Mesenchymal stem cell (in vitro differentiated cells and primary cell): ENCODE data around the gene FAHD2B.
"Not testable (repeated sequence)": the region's sequence is repeated elsewhere in the genome, so short reads cannot be mapped to it uniquely, and the experiment has no call there.

Source experiments
- DNase-seq: peaks from one replicate; pipeline ENCODE4 v3.0.0-alpha.2; 2013
- H2AFZ ChIP-seq: one replicate; pipeline ENCODE4 v1.6.1; 2013; ENCODE audit warnings: low read depth, mild to moderate bottlenecking, control low read depth, inconsistent platforms, low read length, moderate library complexity
- H2AK5ac ChIP-seq: 2 replicates; pipeline ENCODE4 v1.6.1; 2013; ENCODE audit warnings: low read length, moderate library complexity, mild to moderate bottlenecking, inconsistent platforms; ENCODE audit not compliant: severe bottlenecking
- H2BK120ac ChIP-seq: one replicate; pipeline ENCODE4 v1.6.1; 2013; ENCODE audit warnings: low read depth, mild to moderate bottlenecking, inconsistent platforms, low read length, moderate library complexity
- H2BK12ac ChIP-seq, 2 experiments: one replicate each; pipeline ENCODE4 v1.6.1; 2013; ENCODE audit warnings: inconsistent platforms in 2 of 2, low read length in 2 of 2, mild to moderate bottlenecking in 2 of 2, moderate library complexity in 2 of 2, control low read depth in 1 of 2
- H2BK15ac ChIP-seq: one replicate; pipeline ENCODE4 v1.6.1; 2013; ENCODE audit warnings: mild to moderate bottlenecking, low read depth, inconsistent platforms; ENCODE audit not compliant: poor library complexity, severe bottlenecking
- H2BK5ac ChIP-seq: 2 replicates; pipeline ENCODE4 v1.6.1; 2013; ENCODE audit warnings: low read depth, mild to moderate bottlenecking, low read length, control low read depth, inconsistent platforms; ENCODE audit not compliant: poor library complexity, severe bottlenecking
- H3K14ac ChIP-seq, 2 experiments: one replicate each; pipeline ENCODE4 v1.6.1; 2013; ENCODE audit warnings: inconsistent platforms in 2 of 2, low read length in 2 of 2, control low read depth in 1 of 2, mild to moderate bottlenecking in 1 of 2, moderate library complexity in 1 of 2
- H3K18ac ChIP-seq, 2 experiments: one replicate each; pipeline ENCODE4 v1.6.1; 2013; ENCODE audit warnings: inconsistent platforms in 2 of 2, low read length in 2 of 2, control low read depth in 1 of 2, low read depth in 1 of 2, mild to moderate bottlenecking in 1 of 2
- H3K23ac ChIP-seq, 2 experiments: one replicate each; pipeline ENCODE4 v1.6.1; 2013; ENCODE audit warnings: inconsistent platforms in 2 of 2, low read length in 2 of 2, mild to moderate bottlenecking in 2 of 2, moderate library complexity in 2 of 2, control low read depth in 1 of 2
- H3K27ac ChIP-seq: 2 replicates; pipeline ENCODE4 v1.5.1; 2013; ENCODE audit warnings: mild to moderate bottlenecking, moderate library complexity, low read length, control low read depth, inconsistent platforms; ENCODE audit not compliant: poor library complexity, severe bottlenecking
- H3K27me3 ChIP-seq, 2 experiments: 2 replicates each; pipeline versions ENCODE4 v1.6.1 to v1.7.0; 2013; ENCODE audit warnings: low read length in 2 of 2, mild to moderate bottlenecking in 2 of 2, moderate library complexity in 2 of 2, control low read depth in 1 of 2, inconsistent platforms in 1 of 2; ENCODE audit not compliant: control insufficient read depth in 1 of 2, insufficient read depth in 1 of 2
- H3K36me3 ChIP-seq, 2 experiments: 2 replicates each; pipeline versions ENCODE4 v1.6.1 to v1.7.0; 2013; ENCODE audit warnings: low read length in 2 of 2, control low read depth in 1 of 2, inconsistent platforms in 1 of 2, low read depth in 1 of 2, mild to moderate bottlenecking in 1 of 2; ENCODE audit not compliant: insufficient read depth in 2 of 2, control insufficient read depth in 1 of 2
- H3K4ac ChIP-seq, 2 experiments: one replicate each; pipeline ENCODE4 v1.6.1; 2013; ENCODE audit warnings: inconsistent platforms in 2 of 2, low read length in 2 of 2, mild to moderate bottlenecking in 2 of 2, moderate library complexity in 2 of 2, control low read depth in 1 of 2, low read depth in 1 of 2
- H3K4me1 ChIP-seq: 2 replicates; pipeline ENCODE4 v1.6.1; 2013; ENCODE audit warnings: low read depth, low read length, control low read depth; ENCODE audit not compliant: control insufficient read depth, insufficient read depth
- H3K4me2 ChIP-seq: 2 replicates; pipeline ENCODE4 v1.6.1; 2013; ENCODE audit warnings: low read length, mild to moderate bottlenecking, inconsistent platforms; ENCODE audit not compliant: poor library complexity, severe bottlenecking
- H3K4me3 ChIP-seq, 2 experiments: 2 replicates each; pipeline versions ENCODE4 v1.5.1 to v1.7.0; 2013; ENCODE audit warnings: low read length in 2 of 2, mild to moderate bottlenecking in 2 of 2, control low read depth in 1 of 2, low read depth in 1 of 2; ENCODE audit not compliant: insufficient read depth in 1 of 2
- H3K79me1 ChIP-seq: replicated peaks from 2 replicates; pipeline ENCODE4 v1.6.1; 2013; ENCODE audit warnings: mild to moderate bottlenecking, control low read depth, low read length, inconsistent platforms; ENCODE audit not compliant: poor library complexity, severe bottlenecking
- H3K9ac ChIP-seq: 2 replicates; pipeline ENCODE4 v1.7.0; 2013; ENCODE audit warnings: mild to moderate bottlenecking, low read length, moderate library complexity
- H3K9me3 ChIP-seq: 2 replicates; pipeline ENCODE4 v1.7.0; 2013; ENCODE audit warnings: mild to moderate bottlenecking, low read length; ENCODE audit not compliant: control insufficient read depth
- H4K8ac ChIP-seq: one replicate; pipeline ENCODE4 v1.6.1; 2013; ENCODE audit warnings: inconsistent platforms, mild to moderate bottlenecking, low read length, moderate library complexity
- H4K91ac ChIP-seq: one replicate; pipeline ENCODE4 v1.6.1; 2013; ENCODE audit warnings: mild to moderate bottlenecking, low read length, inconsistent platforms
- WGBS: methylation state at CpG from one replicate; pipeline ENCODE4 v1.1.7; 2013; ENCODE audit warnings: mixed read lengths; 5-methylcytosine and 5-hydroxymethylcytosine counted together

Gene FAHD2B

GRCh38 chr2:97080855-97081254, 13.8 kb downstream of the FAHD2B start:
- not testable (repeated sequence) for H3K14ac ChIP-seq, H3K18ac ChIP-seq, H4K8ac ChIP-seq, H3K27ac ChIP-seq, H2BK5ac ChIP-seq, H2BK15ac ChIP-seq, H3K23ac ChIP-seq, H4K91ac ChIP-seq, H3K9ac ChIP-seq, H3K4me2 ChIP-seq, H2BK120ac ChIP-seq, H3K4ac ChIP-seq, H3K79me1 ChIP-seq, DNase-seq, H2AFZ ChIP-seq, H3K4me1 ChIP-seq, H2BK12ac ChIP-seq, H3K27me3 ChIP-seq, H3K9me3 ChIP-seq, H3K4me3 ChIP-seq, H3K36me3 ChIP-seq, H2AK5ac ChIP-seq
- WGBS = 74% methylated on average over 3 of the region's 10 CpGs

GRCh38 chr2:97077213-97077612, 17.5 kb downstream of the FAHD2B start:
- DNase-seq, H4K8ac ChIP-seq, H3K79me1 ChIP-seq, H3K14ac ChIP-seq, H3K9me3 ChIP-seq, H3K36me3 ChIP-seq, H2BK15ac ChIP-seq, H3K4me1 ChIP-seq, H3K18ac ChIP-seq, H3K27ac ChIP-seq, H3K9ac ChIP-seq, H2BK5ac ChIP-seq, H3K23ac ChIP-seq, H3K4me3 ChIP-seq, H4K91ac ChIP-seq, H2AFZ ChIP-seq, H2BK120ac ChIP-seq, H3K27me3 ChIP-seq, H2BK12ac ChIP-seq, H3K4ac ChIP-seq, H3K4me2 ChIP-seq, H2AK5ac ChIP-seq: not testable (repeated sequence)
- WGBS = 100% methylated on average over 1 of the region's 8 CpGs

GRCh38 chr2:97070915-97071314, 23.8 kb downstream of the FAHD2B start:
- peaks cover 12% of the 10 kb centered on the region in 2 experiments for H3K27me3 ChIP-seq
- no CpG with 5 or more reads among the region's 3 CpGs for WGBS
- not testable (repeated sequence) for H2BK15ac ChIP-seq

GRCh38 chr2:97068722-97069121, 26.0 kb downstream of the FAHD2B start:
- not testable (repeated sequence) for H3K23ac ChIP-seq, DNase-seq, H3K9ac ChIP-seq, H2BK12ac ChIP-seq, H3K9me3 ChIP-seq, H2AK5ac ChIP-seq, H3K4me2 ChIP-seq, H2BK120ac ChIP-seq, H4K91ac ChIP-seq, H2BK15ac ChIP-seq, H3K4me1 ChIP-seq, H2BK5ac ChIP-seq, H3K4ac ChIP-seq, H2AFZ ChIP-seq, H3K4me3 ChIP-seq, H4K8ac ChIP-seq, H3K79me1 ChIP-seq, H3K36me3 ChIP-seq, H3K18ac ChIP-seq, H3K14ac ChIP-seq, H3K27ac ChIP-seq
- peaks cover 12 to 16% of the 10 kb centered on the region in 2 experiments for H3K27me3 ChIP-seq
- 88% methylated on average over 1 of the region's 5 CpGs for whole genome bisulfite sequencing

More at GRCh38 chr2:97070915-97071314, 23.8 kb downstream of the FAHD2B start:
- H3K14ac ChIP-seq, H2AK5ac ChIP-seq, DNase-seq, H3K4me2 ChIP-seq, H3K18ac ChIP-seq, H3K9me3 ChIP-seq, H2BK12ac ChIP-seq, H3K4ac ChIP-seq, H4K8ac ChIP-seq, H3K4me1 ChIP-seq, H2BK5ac ChIP-seq, H3K27ac ChIP-seq, H3K4me3 ChIP-seq, H3K9ac ChIP-seq, H2AFZ ChIP-seq, H3K79me1 ChIP-seq, H3K23ac ChIP-seq, H3K36me3 ChIP-seq, H4K91ac ChIP-seq, H2BK120ac ChIP-seq: not testable (repeated sequence)
